ENCODE results near the gene C3orf20. TPM values are rescaled to one million over a fixed set of nuclear protein-coding genes. Genes with fewer than 3 reads are reported as not detected.

Gene C3orf20
- total and polyA plus RNA-seq, 2 donors (not counting 1 experiment from before 2014, with no cell fraction given) = 0.12 to 0.34 TPM

DNA sequence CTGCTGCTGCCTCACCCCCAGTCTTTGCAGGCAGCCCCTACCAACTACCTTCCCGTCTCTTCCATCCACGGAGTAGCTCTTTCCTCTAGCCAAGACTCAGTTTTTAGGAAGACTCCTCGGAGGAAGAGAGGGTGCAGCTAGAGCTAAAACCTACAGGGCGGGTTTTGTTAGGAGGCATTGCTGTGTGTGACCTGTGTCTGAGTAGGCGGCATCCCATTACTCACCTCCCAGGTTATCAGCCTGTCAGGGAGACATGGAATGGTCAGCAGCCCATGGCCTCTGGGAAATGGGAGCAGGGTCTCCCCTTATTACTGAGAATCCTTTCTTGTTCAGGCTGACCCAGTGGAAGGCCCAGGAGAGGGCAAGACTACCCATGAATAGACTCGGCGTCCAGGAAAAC lies 100.1 kb downstream of the C3orf20 start:
- DNase-seq = no peak
- ChIA-PET CTCF (no interaction called here), POLR2A (no interaction called here)
- H4K20me1 ChIP-seq (ENCODE audit: control insufficient read depth, insufficient read depth, low read length, poor library complexity, severe bottlenecking) = no peaks in the 10 kb centered on the region
- H3K4me3 Mint-ChIP-seq = no peak overlapping the region
- H3K27me3 Mint-ChIP-seq = no peaks in the 10 kb centered on the region
- ATAC-seq (ENCODE audit: low read depth) = no peak
- peaks cover 0 to 7% (median 3%) of the 10 kb centered on the region in 3 donors for H3K9me3 ChIP-seq (ENCODE audit: control extremely low read depth in 1 of 3, control insufficient read depth in 2 of 3, insufficient read depth in 1 of 3, low read length in 2 of 3)
- H3K4me3 ChIP-seq (ENCODE audit: control extremely low read depth in 1 of 5, extremely low read depth in 1 of 5, insufficient read depth in 1 of 5, low read depth in 2 of 5, low read length in 4 of 5) = no peak overlapping the region
- WGBS (ENCODE audit: insufficient coverage) = 97% methylated on average over 3 of the region's 7 CpGs
- no peaks in the 10 kb centered on the region for H3K4me1 ChIP-seq (ENCODE audit: control insufficient read depth in 2 of 2, insufficient read depth in 2 of 2, low read length in 2 of 2)
- TF ChIP-seq, protein P1, sequence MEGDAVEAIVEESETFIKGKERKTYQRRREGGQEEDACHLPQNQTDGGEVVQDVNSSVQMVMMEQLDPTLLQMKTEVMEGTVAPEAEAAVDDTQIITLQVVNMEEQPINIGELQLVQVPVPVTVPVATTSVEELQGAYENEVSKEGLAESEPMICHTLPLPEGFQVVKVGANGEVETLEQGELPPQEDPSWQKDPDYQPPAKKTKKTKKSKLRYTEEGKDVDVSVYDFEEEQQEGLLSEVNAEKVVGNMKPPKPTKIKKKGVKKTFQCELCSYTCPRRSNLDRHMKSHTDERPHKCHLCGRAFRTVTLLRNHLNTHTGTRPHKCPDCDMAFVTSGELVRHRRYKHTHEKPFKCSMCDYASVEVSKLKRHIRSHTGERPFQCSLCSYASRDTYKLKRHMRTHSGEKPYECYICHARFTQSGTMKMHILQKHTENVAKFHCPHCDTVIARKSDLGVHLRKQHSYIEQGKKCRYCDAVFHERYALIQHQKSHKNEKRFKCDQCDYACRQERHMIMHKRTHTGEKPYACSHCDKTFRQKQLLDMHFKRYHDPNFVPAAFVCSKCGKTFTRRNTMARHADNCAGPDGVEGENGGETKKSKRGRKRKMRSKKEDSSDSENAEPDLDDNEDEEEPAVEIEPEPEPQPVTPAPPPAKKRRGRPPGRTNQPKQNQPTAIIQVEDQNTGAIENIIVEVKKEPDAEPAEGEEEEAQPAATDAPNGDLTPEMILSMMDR (IDR thresholded peaks at IDR 0.05) = no peak
- no peak for TF ChIP-seq EZH2 (IDR thresholded peaks at IDR 0.05; ENCODE audit: borderline replicate concordance, insufficient read depth, low read depth, low read length, poor library complexity, severe bottlenecking)
- H3K79me2 ChIP-seq (ENCODE audit: control insufficient read depth, insufficient read depth, low read length) = no peaks in the 10 kb centered on the region
- peaks cover 6% of the 10 kb centered on the region for H3K9me3 Mint-ChIP-seq (ENCODE audit: insufficient read depth)
- no peak overlapping the region for H3K9ac ChIP-seq (ENCODE audit: low read length)
- no peak overlapping the region for H2AFZ ChIP-seq (ENCODE audit: insufficient read depth, low read depth, low read length, poor library complexity, severe bottlenecking)
- H3K27me3 ChIP-seq (replicated peaks in 1 of 4; ENCODE audit: control extremely low read depth in 1 of 4, control insufficient read depth in 3 of 4, insufficient read depth in 4 of 4, low read length in 3 of 4) = no peaks in the 10 kb centered on the region
- H3K27ac Mint-ChIP-seq = no peak overlapping the region
- H3K27ac ChIP-seq (ENCODE audit: low read length in 2 of 2) = no peak overlapping the region
- no peaks in the 10 kb centered on the region for H3K36me3 ChIP-seq (replicated peaks in 1 of 2; ENCODE audit: control extremely low read depth in 1 of 2, control insufficient read depth in 1 of 2, extremely low read depth in 1 of 2, insufficient read depth in 2 of 2, low read length in 1 of 2)
- H3K4me2 ChIP-seq (replicated peaks; ENCODE audit: low read depth, low read length, poor library complexity, severe bottlenecking) = no peak overlapping the region
- H3K4me1 Mint-ChIP-seq = no peaks in the 10 kb centered on the region
- intact Hi-C loops (cut with micrococcal nuclease) = no loop called here

DNA sequence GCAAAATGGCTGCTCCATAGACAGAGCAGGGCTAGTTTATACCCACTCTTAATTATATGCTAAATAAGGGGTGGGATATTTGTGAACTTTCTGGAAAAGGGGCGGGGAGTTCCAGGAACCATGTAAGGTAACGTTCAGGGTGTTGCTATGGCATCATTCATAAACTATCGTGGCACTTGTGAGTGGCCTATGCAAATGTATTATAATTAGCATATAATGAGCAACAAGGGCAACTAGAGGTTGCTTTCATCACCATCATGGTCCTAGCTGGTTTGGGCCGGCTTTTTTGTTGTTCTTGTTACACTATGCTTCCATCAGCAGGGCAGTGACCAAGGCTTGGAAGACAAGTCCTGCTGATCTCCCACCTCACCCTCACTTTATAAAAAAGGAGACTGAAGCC lies 100.6 kb downstream of the C3orf20 start:
- POLR2A ChIA-PET = no interaction called here
- H3K4me3 Mint-ChIP-seq = no peak overlapping the region
- Histone ChIP-seq H4K20me1 (ENCODE audit: control insufficient read depth, insufficient read depth, low read length, poor library complexity, severe bottlenecking) (no peaks in the 10 kb centered on the region), H3K4me1 (ENCODE audit: control insufficient read depth in 2 of 2, insufficient read depth in 2 of 2, low read length in 2 of 2) (no peaks in the 10 kb centered on the region), H2AFZ (ENCODE audit: insufficient read depth, low read depth, low read length, poor library complexity, severe bottlenecking) (no peak overlapping the region), H3K9ac (ENCODE audit: low read length) (no peak overlapping the region), H3K36me3 (replicated peaks in 1 of 2; ENCODE audit: control extremely low read depth in 1 of 2, control insufficient read depth in 1 of 2, extremely low read depth in 1 of 2, insufficient read depth in 2 of 2, low read length in 1 of 2) (no peaks in the 10 kb centered on the region), H3K27ac (ENCODE audit: low read length in 2 of 2) (no peak overlapping the region), H3K4me3 (ENCODE audit: control extremely low read depth in 1 of 5, extremely low read depth in 1 of 5, insufficient read depth in 1 of 5, low read depth in 2 of 5, low read length in 4 of 5) (no peak overlapping the region), H3K27me3 (replicated peaks in 1 of 4; ENCODE audit: control extremely low read depth in 1 of 4, control insufficient read depth in 3 of 4, insufficient read depth in 4 of 4, low read length in 3 of 4) (no peaks in the 10 kb centered on the region), H3K4me2 (replicated peaks; ENCODE audit: low read depth, low read length, poor library complexity, severe bottlenecking) (no peak overlapping the region), H3K9me3 (ENCODE audit: control extremely low read depth in 1 of 3, control insufficient read depth in 2 of 3, insufficient read depth in 1 of 3, low read length in 2 of 3) (peaks cover 0 to 7% (median 3%) of the 10 kb centered on the region in 3 donors), H3K79me2 (ENCODE audit: control insufficient read depth, insufficient read depth, low read length) (no peaks in the 10 kb centered on the region)
- CTCF ChIA-PET = no interaction called here
- peaks cover 6% of the 10 kb centered on the region for H3K9me3 Mint-ChIP-seq (ENCODE audit: insufficient read depth)
- intact Hi-C loops (cut with micrococcal nuclease) = no loop called here
- no peak for ATAC-seq (ENCODE audit: low read depth)
- no peaks in the 10 kb centered on the region for H3K27me3 Mint-ChIP-seq
- H3K4me1 Mint-ChIP-seq = no peaks in the 10 kb centered on the region
- WGBS (ENCODE audit: insufficient coverage) = 83% methylated on average over 1 of the region's 4 CpGs
- no peak overlapping the region for H3K27ac Mint-ChIP-seq
- no peak for DNase-seq
- TF ChIP-seq EZH2 (IDR thresholded peaks at IDR 0.05; ENCODE audit: borderline replicate concordance, insufficient read depth, low read depth, low read length, poor library complexity, severe bottlenecking) = no peak
- TF ChIP-seq, protein P1 (IDR thresholded peaks at IDR 0.05) = no peak
